GM18867 (cell line): Measurements from ENCODE around the gene NCAPD2.
A peak's percentile ranks its signal among the peaks of the same experiment; 100 is the strongest.
"Not testable (repeated sequence)": the region's sequence is repeated elsewhere in the genome, so short reads cannot be mapped to it uniquely, and the experiment has no call there.

ENCODE experiments used
- ATAC-seq: cut with Tn5 transposase; IDR thresholded peaks from one replicate; pipeline ENCODE4 v1.9.1; 2021; ENCODE audit warnings: mild to moderate bottlenecking, moderate library complexity; ENCODE audit not compliant: unreplicated experiment

The NCAPD2 gene

GRCh38 chr12:6462234-6462995 lies 31.5 kb upstream of the NCAPD2 start:
- ATAC-seq, result no peak

DNA sequence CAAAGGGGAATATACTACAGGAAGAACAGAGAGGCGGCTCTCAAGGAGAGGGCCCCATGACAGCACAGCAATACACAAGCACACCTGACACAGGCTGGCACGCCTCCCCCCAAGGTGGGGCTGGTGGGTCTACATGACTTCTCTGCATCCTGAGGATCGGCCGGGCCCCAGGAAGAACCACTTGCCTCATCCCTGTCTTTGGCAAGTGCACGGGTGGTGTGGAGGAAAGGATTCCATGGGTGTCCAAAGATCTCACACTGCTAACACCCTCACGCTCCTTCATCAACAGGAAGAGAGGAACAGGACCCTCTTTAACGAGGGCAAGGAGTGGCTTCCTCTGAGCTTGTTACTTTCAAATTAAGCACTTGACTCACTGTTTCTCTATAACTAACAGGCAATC lies 30.7 kb upstream of the NCAPD2 start:
- no peak for ATAC-seq

DNA sequence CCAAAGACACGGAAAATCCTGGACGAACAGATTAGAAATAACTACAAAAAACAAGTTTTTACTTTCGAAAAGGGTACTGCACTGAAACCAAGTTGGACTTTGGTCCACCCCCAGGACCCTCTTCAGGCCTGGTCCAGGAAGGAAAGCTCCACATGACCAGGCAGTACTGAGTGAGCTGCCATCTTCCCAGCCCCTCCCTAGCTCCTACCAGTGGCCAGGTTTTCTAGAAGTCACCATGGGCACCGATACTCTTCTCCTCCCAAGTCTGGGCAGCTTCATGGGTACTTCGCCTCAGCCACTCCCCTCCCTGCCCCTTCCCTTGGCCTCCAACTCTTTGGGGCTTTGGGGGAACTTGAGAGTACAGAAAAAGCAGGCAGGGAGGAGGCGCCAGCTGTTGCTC lies 30.0 kb upstream of the NCAPD2 start:
- no peak for ATAC-seq

DNA sequence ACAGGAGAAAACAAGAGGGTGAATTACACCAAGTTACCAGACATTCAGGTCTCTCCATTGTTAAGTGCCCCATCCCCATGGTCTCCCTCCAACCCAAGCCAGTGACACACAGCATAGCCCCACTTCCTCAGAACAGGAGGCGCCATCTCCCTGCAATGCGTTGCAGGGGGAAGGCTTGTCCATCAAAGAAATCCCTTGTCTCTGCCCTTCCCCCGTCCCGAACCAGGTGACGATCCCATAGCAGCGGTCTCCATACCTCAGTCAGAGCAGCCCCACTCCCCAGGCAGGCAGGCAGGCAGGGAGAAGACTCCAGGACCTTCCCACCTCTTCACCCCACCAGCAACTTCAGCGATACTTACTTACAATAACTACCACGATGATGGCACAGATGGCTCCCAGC lies 29.4 kb upstream of the NCAPD2 start:
- ATAC-seq, result no peak

- ATAC-seq, result no peak
Measured at GRCh38 chr12:6465467-6466183, 28.3 kb upstream of the NCAPD2 start.

- no peak for ATAC-seq
Measured at GRCh38 chr12:6466184-6466573, 27.7 kb upstream of the NCAPD2 start.

DNA sequence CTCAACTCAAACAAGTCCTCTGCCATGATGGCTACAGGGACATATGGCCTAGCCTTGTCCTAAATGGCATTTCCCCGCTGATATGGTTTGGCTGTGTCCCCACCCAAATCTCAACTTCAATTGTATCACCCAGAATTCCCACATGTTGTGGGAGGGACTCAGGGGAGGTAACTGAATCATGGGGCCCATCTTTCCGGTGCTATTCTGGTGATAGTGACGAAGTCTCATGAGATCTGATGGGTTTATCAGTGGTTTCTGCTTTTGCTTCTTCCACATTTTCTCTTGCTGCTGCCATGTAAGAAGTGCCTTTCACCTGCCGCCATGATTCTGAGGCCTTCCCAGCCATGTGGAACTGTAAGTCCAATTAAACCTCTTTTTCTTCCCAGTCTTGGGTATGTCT lies 27.2 kb upstream of the NCAPD2 start:
- ATAC-seq, result not testable (repeated sequence)

DNA sequence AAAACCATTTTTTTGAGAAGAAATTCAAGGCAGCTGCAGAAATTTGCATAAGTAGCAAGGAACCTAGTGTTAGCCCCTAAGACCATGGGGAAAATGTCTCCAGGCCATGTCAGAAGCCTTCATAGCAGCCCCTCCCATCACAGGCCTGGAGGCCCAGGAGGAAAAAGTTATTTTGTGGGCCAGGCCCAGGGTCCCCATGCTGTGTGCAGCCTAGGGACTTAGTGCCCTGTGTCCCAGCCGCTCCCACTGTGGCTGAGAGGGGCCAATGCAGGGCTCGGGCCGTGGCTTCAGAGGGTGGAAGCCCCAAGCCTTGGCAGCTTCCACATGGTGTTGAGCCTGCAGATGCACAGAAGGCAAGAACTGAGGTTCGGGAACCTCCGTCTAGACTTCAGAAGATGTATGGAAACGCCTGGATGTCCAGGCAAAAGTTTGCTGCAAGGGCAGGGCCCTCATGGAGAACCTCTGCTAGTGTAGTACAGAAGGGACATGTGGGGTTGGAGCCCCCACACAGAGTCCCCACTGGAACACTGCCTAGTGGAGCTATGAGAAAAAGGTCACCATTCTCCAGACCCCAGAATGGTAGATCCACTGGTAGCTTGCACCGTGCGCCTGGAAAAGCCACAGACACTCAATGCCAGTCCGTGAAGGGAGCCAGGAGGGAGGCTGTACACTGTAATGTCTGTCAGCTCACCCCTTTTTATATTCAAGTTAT lies 26.2 kb upstream of the NCAPD2 start:
- ATAC-seq, result not testable (repeated sequence)

DNA sequence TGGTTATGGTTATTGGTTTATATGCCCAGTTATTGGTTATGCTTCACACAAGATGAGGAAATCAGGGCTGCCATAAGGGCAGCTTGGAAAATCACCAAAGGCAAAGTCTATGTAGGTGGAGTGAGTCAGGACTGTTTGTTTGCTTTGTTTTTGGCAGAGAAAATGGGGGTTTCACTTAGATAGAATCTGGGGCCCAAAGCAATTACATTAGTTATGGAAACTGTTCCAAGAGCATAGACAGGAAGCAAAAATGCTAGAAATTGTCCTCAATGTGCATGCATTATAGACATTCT lies 25.7 kb upstream of the NCAPD2 start:
- no peak for ATAC-seq

GRCh38 chr12:6469092-6469491 lies 24.8 kb upstream of the NCAPD2 start:
- no peak for ATAC-seq

DNA sequence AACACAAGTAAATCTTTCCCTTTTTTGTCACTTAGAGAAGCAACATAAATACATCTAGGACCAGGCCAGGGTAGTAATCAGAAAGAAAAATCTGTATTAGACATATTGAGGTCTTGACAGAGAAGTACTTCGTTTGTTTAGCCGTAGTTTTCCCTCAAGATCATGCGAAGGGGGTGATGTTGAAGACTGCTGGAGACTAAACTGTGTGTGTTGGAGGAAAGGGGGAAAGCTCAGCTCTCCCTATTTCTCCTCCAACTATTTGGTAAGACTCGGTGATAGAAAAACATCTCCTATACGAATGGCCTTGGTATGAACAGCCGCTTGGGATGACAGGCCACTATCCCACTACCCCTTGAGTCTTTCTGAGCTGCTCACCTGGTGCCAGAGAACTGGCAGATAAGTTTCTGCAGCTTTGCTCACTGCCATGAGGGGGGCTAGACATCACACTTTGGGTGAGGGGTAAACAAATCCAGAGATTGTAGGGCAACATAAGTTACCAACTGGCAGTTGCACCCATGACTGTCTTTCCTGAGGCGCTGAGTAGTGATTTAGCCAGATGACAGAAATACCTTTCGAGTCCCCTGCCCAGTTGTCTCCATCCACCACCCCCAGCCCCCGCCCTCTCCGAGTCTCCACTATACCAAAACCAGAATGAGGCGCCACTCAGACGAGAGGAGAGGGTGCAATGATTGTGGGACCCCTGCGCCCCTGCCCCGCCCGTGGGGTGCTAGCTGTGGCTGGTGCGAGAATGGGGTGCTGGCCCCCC lies 24.1 kb upstream of the NCAPD2 start:
- no peak for ATAC-seq

DNA sequence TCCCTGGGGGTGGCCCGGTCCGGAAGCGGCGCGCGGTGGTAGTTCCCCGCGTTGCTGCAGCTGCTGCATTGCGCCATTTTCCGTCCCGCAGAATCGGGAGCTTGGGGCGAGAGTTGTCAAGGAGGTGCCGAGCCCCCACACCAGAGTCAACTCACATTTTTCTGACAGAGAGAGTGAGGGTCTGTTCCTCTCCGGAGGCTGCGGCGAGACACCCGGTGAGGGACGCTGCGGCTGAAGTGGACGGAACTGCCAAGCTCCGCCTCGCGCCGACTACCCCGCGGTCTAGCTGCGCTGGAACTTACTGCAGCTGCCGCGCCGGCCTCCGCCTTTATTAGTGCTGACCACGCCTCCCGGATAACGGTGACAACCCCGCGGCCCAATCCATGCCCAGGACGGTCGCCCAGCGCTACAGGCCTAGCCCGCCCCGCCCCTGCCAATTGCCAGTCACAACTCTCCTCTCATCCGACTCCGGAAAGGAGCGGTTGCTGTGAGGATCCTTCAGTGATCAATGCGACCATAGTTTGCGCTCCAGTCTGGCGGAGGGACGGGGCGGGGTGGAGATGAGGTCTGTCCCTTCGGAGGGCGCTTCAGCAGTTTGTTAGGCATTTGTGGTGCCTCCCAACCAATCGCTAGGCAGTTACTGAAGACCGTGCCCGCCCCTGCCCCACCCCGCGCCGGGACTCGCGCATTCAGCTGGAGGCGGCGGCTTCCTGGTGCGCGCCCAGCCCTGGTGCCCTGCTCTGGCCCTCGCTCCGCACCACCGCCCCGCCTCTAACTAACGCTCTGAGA lies 23.3 kb upstream of the NCAPD2 start, which contains the start of gene VAMP1:
Gene VAMP1 (minus strand): TSS at position 303 of the 789 bp plus-strand sequence. CDS start 146 bp downstream, at position 157.
- ATAC-seq, result peak; percentile 85

DNA sequence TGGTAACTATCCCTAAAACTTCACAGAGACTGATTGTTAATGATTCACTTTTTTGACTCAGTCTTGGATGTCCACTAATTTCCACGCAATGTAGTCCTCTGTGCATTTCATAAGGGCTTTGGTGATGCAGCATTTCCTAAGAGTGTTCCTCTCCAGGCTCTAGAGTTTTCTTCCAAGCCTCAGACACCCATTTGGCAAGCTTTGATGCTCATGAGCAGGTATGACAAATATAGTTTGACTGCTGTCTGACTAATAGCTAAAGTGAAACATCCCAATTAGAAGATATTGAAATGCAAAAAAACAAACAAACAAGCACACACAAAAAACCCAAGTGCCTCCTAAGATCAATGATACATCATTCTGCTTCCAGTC lies 21.9 kb upstream of the NCAPD2 start:
- no peak for ATAC-seq

DNA sequence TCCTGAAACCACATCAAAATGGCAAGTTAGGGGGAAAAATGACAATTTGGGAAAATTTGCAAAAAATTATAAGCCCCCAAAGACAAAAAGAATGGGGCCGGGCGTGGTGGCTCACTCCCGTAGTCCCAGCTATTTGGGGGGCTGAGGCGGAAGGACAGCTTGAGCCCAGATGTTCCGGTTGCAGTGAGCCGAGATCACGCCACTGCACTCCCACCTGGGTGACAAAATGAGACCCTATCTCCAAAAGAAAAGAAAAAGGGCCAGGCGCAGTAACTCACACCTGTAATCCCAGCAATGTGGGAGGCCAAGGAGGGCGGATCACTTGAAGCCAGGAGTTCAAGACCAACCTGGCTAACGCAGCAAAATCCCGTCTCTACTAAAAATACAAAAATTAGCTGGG lies 21.4 kb upstream of the NCAPD2 start:
- no peak for ATAC-seq

GRCh38 chr12:6475233-6475975 lies 18.5 kb upstream of the NCAPD2 start:
- not testable (repeated sequence) for ATAC-seq

DNA sequence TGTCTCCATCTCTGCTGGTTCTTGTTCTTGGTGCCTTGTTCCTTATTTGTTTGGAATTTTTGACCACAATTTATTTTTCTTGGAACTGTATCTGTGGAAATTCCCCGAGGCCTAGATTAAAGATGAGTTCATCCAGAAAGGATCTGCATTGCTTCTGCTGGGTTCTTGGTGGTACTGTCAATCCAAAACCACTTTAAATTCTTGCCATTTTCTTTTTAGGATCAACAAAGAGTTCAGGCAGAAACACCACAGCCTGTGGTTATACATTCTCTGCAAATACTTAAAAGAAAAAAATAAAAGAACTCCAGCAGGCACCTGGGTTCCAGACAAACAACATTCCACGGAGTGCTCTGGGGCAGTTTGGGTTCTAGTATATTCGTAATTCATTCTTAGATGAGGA lies 17.4 kb upstream of the NCAPD2 start:
- no peak for ATAC-seq

DNA sequence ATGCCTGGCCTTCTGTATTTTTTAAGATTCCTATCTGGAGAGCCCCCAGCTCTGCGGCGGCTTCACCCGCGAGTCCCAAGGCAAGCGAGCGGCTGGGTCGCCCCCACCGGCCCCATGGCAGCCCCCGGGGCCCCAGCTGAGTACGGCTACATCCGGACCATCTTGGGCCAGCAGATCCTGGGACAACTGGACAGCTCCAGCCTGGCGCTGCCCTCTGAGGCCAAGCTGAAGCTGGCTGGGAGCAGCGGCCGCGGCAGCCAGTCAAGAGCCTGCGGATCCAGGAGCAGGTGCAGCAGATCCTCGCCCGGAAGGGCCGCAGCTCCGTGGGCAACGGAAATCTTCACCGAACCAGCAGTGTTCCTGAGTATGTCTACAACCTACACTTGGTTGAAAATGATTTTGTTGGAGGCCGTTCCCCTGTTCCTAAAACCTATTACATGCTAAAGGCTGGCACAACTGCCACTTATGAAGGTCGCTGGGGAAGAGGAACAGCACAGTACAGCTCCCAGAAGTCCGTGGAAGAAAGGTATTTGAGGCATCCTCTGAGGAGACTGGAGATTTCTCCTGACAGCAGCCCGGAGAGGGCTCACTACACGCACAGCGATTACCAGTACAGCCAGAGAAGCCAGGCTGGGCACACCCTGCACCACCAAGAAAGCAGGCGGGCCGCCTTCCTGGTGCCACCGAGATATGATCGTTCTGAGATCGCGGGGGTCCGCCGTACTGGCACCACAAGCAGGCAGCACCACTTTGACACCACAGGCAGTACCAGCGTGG lies 16.1 kb upstream of the NCAPD2 start:
- ATAC-seq, result not testable (repeated sequence)

DNA sequence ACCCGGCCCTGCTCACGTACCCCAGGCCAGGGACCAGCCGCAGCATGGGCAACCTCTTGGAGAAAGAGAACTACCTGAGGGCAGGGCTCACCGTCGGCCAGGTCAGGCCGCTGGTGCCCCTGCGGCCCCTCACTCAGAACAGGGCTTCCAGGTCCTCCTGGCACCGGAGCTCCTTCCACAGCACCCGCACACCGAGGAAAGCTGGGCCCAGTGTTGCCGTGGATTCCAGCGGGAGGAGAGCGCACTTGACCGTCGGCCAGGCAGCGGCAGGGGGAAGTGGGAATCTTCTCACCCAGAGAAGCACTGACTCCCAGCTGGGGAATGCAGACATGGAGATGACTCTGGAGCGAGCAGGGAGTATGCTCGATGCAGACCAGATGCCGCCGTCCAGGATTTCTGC lies 15.5 kb upstream of the NCAPD2 start:
- ATAC-seq, result no peak

DNA sequence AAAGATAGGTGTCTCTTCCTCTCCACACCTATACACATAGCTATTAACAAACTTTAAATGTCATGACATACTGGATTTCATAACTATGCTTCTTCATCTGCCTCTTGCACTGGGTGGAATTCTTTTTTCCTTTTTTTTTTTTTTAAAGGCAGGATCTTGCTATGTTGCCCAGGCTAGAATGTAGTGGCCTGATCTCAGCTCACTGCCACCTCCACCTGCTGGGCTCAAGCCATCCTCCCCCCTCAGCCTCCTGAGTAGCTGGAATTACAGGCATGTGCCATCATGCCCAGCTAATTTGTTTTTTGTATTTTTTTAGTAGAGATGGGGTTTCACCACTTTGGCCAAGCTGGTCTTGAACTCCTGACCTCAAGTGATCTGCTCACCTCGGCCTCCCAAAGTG lies 5.7 kb upstream of the NCAPD2 start:
- ATAC-seq, result no peak
